GM21381 (cell line): ENCODE data around the gene CNTNAP2.
"Not testable (repeated sequence)": the region's sequence is repeated elsewhere in the genome, so short reads cannot be mapped to it uniquely, and the experiment has no call there.

Experiments
- ATAC-seq: cut with Tn5 transposase; IDR thresholded peaks from one replicate; pipeline ENCODE4 v1.9.1; 2021; ENCODE audit warnings: mild to moderate bottlenecking, moderate library complexity; ENCODE audit not compliant: unreplicated experiment

CNTNAP2 gene

DNA sequence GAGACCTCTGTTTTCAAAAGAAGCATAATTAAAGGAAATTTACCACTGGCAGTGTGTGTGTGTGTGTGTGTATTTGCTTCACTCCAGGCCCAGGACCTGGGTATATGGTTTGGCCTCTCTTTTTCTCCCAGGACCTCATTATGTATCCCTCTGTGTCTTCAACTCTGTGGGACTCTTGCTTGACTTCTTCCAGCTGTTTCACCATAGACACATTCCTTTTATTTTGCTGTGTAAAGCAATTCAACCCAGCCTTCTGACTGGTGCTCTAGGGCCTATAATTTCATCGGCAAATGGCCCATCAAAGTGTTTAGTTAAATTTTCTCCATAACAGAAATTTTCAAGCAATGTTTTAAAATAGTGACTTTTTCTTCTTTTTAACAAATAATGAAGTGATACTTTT lies 954.3 kb downstream of the CNTNAP2 start:
- no peak for ATAC-seq

DNA sequence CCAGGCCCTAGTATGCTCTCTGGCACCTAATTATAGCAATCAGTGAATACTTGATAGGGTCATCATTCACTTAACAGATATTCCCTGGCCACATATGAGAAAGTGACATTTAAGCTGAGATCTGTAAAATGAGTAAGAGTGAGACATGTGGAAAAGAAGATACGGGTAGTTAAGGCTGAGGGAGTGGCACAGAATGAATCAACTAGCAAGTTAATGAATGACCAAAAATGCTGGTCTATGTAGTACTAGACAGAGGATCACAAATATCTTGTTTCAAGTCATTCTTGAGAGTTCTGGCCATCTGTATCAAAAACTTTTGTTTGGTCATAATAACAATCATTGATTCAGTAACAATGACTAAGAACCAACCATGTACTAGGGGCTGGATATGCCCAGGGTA lies 954.9 kb downstream of the CNTNAP2 start:
- ATAC-seq: no peak

DNA sequence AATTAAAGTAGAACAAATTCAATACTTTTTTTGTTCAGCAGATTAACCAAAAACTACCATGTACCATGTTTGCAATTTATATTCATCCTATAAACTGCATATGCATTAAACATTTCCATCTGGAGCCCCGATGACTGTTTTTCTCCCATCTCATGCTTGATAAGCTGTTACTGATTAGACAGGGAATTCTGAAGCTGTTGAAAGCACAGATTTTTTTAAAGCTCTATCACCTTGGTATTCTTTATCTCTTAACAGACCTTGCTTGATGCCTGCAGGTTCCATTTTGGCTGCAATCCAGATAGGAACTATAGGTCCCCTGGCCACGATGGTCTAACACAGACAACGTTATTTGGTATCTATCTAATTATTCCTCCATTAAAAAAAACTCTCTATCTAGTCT lies 961.7 kb downstream of the CNTNAP2 start:
- ATAC-seq: no peak

DNA sequence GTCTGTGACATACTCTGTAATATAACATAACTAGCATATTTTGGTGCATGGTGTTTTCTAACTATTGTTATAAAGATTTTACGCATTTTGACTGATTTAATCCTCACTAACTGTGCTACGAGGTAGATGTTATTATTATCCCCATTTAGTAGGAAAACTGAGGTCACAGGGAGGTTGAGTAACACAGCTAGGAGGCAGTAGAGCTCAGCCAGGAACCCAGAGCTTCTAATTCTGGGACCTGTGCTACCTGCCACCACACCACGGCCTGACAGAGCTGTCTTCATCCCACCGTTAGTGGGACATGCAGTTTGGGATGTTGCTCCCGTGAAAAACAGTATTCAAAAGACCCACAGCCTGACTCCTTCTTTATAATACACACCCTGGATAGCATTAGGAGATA lies 962.5 kb downstream of the CNTNAP2 start:
- no peak for ATAC-seq

DNA sequence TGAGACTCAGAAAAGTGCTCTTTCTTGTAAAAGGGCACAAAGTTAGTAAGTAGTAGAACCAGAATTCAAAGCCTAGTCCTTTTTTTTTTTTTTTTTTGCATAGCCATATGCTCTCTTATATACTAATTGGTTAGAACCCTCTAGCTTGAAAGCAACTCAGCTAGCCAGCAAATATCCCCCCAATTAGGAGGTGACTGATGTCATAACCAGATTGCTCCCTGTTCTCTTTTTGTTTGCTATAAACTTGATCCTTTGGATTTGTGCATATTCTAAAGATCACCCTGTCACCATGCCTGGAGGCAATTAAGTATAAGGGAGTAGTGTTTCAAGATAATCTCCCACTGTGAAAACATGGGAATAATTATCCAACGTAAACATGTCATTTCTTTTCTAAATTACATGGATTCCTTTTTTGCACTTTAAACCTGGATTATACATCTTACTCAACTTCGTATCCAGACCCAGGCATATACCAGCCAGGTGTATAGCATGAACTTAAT lies 963.4 kb downstream of the CNTNAP2 start:
- no peak for ATAC-seq

DNA sequence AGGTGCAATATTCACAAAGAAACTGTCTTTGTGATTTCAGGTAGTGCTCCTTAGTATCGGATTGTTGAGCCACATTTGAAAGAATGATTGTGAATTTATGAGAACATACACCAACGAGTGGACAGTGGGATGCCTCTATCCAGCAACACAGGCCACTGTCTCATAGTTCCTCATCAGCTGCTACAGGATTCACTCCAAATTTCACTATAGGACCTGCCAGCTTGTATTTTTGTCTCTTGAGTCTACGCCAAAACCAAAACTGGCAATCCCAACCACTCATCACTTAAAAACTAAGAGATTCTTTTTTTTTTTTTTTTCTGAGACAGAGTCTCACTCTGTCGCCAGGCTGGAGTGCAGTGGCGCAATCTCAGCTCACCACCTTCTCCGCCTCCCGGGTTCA lies 964.5 kb downstream of the CNTNAP2 start:
- ATAC-seq: no peak

DNA sequence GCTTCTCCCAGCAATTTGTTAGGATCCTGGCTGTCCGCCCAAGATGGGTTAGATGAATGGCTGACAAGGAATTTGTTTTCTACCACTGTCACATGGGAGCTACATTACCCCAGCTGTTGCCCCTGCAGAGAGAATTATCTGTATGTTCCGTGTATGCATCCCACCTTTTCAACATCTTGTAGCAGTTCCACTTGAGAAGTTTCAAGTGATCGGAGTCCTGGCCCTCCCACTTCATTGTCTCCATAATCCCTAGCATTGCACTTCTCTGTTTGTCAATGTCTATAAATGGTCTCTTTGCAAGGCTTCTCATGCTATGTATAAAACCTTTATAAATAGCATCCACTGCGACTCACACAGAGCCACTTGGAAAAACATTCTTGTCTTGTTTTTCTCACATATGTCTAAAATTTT lies 972.5 kb downstream of the CNTNAP2 start:
- ATAC-seq: no peak

DNA sequence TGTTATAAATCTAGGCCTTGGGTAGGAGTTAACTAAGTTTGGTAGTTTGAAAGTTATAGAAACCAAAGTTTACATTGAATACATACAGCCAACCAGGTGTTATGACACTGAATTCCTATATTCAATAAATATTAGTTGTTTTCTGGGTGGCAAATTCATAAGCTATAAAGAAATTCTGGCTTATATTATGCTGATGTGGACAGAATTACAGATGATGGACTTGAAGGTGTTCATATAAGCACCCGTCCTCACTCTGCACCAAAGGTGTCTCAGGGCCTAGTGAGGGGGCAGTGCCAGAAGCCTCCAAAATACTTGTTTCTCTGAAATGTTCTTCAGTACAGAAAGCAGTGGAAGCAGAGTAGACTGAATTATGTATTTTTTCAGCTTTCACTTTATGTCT lies 973.0 kb downstream of the CNTNAP2 start:
- ATAC-seq: no peak

DNA sequence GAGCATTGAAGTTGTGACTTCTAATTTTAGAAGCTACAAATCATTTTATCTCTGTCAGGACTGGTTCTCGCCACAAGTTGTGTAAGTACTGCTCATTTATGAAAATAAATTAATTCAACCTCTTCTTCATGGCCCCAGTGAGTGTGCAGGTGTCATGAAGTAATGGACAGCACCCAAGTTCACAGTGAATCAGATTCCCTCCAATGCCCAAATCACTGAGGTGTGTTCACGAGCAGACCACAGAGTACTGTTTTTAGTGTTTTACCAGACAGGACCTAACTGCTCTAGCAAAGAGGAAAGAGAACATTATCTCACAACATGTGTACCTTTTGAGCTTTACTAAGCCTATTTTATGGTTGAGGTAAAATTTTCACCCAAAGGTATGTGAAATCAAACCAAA lies 980.0 kb downstream of the CNTNAP2 start:
- no peak for ATAC-seq

DNA sequence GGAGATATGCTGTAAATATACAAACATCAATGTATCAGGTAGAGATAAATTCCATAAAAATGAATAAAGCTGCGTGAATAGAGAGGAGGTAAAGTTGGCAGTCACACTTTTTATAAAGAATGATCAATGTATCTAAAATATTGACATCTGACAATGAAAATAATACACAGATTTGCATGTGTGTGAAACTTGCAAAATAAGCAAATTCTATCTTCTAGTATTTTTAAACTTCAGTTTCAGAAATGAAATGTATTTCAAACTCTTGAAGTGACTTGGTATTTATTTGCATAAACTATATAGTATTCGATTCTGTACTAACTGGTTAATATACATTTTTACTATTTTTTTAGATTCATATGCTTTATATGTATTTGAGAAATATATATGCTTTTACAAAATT lies 986.6 kb downstream of the CNTNAP2 start:
- ATAC-seq: no peak

DNA sequence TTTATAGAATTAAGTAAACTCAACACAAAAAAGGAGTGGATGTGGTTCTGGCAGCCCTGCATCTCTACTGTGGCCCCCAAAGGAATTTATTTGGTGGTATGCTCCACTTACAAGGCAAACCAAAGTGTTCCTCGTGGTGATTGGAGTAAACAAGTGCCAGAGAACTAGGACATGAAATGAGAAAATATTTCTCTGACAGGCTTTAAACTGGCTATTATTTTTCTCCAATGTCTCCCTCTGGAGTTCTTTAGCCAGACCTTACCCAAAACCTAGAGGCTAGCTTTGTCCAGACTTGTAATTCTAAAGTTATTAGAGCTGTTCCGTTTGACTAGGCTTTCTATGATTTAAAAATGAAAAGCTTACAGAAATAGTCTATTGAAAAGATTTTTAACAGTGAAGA lies 990.1 kb downstream of the CNTNAP2 start:
- ATAC-seq: no peak

DNA sequence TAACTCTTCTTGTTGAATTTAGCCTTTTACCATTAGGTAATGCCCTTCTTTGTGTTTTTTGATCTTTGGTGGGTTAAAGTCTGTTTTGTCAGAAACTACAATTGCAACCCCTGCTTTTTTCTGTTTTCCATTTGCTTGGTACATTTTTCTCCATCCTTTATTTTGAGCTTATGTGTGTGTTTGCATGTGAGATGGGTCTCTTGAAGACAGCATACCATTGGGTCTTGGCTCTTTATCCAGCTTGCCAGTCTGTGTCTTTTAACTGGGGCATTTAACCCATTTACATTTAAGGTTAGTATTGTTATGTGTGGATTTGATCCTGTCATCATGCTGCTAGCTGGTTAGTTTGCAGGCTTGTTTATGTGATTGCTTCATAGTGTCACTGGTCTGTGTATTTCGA lies 997.9 kb downstream of the CNTNAP2 start:
- not testable (repeated sequence) for ATAC-seq

DNA sequence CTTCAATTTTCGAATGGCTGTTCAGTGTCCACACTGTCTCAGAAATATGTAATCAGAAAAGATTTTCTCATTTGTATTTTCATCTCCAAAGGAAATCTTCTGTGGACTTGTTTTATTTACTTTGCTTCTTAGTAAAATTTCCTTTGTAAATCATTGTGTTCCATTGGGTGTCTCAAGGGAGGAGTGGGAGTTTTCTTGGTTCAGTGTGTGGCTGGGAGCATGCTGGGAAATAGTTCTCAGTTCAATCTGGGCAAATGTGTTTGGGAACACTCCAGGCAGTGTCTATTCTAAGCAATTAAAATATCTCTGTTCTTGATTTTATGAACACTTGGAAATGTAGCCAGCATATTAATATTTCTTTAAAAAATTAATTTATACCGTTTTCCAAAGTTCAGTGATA lies 1019.8 kb downstream of the CNTNAP2 start:
- ATAC-seq: no peak

DNA sequence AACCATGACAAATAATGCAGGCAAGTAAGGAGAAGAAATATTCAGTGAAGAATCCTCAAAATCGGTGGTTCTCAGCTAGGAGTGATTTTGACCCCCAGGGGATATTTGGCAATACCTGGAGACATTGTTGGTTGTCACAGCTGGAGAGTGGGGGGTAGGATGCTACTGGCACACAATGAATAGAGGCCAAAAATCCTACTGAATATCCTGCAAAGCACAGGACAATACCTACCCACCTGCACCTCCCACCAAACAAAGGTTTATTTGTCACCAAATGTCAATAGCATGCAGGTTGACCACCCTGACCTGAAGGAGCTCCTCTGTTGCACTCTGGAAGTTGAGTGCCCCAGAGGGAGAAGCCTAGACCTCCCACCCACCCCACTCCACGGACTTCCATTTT lies 1028.6 kb downstream of the CNTNAP2 start:
- ATAC-seq: no peak

DNA sequence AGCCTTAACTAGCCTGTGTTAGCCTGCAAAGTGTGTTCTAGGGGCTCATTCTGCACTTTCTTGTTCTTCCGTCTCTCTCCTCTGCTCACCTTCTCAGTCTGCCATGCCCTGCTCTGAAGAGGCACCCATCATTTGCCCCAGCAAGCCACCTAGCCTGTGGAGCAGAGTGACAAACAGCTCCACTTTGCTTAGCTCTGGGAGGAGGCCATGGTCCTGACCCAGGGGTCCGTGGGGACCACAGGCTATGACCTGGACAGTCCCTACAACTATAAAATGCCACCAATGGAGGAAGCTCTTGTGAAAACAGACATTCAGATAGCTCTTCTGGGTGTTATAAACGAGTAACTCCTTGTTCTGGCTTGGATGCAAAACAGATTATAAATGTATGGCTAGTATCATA lies 1029.6 kb downstream of the CNTNAP2 start:
- ATAC-seq: no peak

DNA sequence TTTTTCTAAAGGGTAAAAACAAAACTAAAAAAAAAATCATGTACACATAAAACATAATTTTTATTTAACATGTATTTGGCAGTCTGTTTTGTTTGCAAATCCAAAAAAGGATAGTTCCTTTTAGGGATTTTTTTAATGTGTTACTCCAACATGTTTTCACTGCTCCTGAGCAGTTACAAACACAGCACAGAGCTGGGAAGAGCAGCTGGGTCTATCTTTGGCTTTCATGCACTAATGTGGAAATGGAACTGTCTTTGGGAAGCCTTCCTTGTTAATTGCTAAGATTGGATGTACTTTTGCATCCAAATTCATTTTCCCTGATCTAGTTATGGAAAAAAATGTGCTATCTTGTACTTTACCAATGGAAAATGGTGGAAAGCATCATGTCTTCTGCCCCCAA lies 1035.1 kb downstream of the CNTNAP2 start:
- ATAC-seq: no peak

DNA sequence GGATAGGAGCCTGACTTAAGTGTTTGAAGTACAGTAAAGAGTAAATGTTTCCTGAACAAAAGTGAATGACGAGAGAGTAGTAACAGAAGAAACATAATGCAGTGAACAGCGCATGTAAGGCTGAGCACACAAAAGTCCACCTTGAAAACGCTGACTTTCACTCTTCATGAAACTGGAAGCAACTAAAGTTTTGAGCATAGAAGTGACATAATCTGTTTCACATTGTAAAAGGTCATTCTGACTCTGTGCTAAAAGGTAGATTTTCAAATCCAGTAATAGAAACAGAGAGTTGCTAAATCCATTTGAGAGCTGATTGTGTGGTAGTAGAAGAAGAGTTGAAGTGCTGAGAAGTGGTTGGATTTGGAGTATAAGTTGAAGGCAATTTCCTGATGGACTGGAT lies 1037.0 kb downstream of the CNTNAP2 start:
- no peak for ATAC-seq

DNA sequence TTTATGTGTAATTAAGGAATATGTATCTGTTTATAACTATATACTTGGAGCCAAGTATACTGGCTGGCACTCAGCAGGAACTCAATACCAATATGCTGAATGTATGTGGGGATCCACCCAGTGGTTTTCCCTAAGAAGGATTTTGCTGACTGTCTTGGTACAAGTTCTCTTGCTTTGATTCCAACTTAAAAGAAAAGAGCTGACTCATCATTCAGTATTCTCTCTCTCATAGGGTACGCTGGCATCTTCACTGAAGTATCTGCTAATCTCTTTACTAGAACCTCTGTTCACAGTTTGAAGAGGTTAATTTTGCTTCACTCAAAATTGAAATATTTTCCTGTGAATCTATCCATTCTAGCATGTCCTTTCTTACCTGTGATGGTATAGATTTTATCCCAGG lies 1044.8 kb downstream of the CNTNAP2 start:
- ATAC-seq: no peak

DNA sequence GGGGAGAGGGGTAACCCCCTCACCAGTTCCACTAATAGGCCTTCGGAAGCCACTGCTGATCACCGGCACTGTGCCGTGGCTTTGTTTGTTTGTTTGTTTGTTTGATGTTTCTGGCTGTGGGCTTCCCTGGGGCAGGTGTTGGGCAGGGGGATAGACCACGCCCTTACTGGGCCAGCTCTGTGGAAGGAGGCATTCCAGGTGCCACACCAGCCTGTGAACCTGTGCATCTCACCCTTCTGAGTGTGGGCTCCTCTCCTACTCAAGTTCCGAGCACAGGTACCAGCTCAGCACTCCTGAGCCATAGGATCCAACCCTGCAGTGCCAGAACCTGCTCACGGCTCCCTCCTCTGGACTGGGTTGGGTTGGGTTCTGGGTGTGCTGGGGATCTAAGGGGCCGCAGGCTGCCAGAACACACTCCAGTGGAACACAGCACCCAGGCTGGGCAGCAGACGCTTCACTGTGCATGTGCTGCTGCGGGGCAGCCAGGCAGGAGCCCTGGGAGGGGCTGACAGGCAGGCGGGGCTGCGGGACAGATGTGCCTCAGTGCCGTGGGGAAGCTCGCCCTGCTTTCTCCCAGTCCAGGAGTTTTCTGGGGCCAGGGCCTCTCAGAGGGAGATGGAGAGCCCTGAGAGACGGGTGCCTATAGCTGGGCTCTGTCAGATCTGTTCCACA lies 1053.9 kb downstream of the CNTNAP2 start:
- ATAC-seq: no peak

DNA sequence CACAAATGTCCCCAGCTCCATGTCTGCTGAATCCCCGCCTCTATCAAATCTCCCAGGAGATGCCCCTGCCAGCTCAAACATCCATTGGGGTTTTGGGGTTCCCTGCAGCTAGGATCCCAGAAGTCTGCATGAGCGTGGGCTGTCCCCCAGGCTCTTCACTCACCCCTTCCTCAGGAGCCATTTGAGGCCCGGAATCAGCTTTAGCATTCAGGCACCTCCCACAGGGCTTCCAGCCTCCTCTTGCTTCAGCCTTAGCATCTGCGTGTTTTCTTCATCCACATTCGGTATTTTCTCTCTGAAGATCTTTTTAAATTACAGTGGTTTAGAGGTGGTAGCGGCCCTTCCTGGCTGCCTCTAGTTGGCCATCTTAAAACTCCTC lies 1054.4 kb downstream of the CNTNAP2 start:
- no peak for ATAC-seq

DNA sequence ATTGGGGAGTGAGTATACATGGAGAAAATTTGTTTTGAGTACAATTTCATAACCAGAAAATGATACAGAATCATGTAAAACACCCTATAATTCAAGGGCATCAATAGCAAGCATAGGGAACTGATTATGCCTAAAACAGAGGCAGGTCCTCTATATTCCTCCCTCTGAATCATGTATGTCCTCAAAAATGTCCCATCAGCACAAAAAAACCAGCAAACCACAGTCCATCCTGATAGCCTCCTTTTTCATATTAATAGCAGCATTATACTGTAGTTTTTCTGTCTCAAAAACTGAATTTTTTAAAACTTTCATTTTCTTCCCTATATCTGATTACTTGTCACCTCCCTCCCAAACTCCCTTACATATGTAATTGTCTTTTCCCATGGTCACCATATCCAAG lies 1057.3 kb downstream of the CNTNAP2 start:
- no peak for ATAC-seq

DNA sequence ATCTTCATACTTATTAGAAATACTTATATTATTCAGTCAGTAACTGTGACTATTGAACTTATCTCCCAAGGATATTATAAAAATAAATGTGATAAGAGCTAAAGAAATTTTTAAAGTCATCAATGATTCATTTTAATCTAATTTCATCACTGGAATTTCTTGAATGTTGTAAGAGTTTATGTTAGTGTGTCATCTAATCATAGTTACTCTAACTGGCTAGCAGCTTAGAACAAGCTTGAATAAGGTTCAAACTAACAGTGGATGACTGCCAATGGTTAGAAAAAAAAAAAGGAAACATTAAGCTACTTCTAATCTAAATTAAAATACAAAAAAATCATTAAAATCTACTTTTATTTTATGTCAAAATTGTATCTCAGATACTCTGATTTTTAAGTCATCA lies 1066.3 kb downstream of the CNTNAP2 start:
- no peak for ATAC-seq

DNA sequence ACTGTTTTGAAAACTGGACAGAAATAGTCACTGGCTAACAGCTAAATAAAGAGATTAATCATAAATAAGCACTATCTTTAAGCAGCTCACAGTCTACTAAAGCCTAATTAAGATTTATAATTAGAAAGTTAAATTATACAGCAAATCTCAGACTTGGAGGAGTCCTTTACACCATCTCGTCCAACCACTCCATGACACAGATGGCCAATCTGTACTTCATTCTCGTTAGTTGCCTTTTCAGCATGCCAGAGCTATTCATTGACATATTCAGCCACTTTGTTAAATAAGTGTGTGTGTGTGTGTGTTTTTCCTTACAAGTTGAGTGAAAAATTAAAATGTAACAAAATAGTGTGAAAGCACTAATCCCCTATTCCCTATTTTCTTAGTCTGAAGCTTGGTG lies 1066.7 kb downstream of the CNTNAP2 start:
- ATAC-seq: no peak
